SHP77 treated with DMSO at 0.1 percent for 48 hours (cell line): ENCODE results near the gene PRDM16.

Source experiments
- DNase-seq: peaks from one replicate; lab custom pipeline; 2025; lab: John Stamatoyannopoulos, UW

The PRDM16 gene

DNA sequence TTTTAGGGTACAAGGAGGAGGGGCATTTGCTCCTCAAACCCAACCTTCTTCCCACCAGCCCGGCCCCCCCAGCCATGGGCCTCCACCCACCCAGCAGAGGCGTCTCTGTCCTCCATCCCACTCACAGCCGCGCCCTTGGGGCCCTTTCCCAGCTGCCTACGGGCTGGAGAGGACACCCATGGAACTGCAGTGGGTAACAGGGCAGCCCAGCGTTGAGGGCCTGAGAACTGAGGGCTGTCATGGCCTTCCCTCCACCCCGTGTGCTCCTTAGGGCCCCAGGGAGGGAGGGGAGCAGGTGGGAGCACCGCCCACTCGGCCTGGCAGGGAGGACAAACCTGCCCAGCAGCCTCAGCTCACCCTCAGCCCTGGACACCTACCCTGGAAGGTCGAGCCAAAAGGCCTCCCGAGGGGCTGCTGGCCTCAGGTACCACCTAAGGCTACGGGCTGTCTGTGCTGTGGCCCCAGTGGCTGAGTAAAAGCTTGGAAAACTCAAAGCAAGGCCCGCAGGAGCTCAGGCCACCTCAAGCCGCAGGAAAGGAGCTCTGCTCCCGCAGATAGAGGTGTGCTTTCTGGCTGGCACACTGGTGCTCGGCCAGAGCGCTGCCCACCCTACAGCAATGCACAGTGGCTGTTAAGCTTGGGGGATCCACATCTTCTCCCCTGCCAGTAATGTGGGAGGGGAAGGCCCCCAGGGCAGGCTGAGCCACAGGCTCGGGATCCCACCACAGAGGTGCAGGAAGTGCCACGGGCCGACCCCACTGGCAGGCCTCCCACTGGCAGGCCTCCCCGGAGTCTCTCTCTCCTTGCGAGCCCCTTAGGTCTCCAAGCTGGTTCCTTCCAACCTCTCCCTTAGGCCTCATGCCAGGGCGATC is 383.2 kb downstream of the PRDM16 start:
- DNase-seq: no peak

DNA sequence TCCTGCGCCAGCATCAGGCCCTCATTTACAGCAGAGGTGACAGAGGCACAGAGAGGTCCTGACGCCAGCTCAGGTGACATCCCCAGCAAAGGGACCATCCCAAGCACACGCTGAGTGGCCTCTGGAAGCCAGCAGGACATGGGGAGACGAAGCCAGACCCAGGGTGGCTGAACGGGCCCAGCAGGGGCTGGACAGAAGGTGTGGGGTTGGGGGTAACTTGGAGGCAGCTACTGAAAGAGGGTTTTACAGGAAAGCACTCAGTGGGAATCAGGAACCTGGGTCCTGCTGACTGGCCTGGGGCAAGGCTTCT is 383.8 kb downstream of the PRDM16 start:
- no peak for DNase-seq

DNA sequence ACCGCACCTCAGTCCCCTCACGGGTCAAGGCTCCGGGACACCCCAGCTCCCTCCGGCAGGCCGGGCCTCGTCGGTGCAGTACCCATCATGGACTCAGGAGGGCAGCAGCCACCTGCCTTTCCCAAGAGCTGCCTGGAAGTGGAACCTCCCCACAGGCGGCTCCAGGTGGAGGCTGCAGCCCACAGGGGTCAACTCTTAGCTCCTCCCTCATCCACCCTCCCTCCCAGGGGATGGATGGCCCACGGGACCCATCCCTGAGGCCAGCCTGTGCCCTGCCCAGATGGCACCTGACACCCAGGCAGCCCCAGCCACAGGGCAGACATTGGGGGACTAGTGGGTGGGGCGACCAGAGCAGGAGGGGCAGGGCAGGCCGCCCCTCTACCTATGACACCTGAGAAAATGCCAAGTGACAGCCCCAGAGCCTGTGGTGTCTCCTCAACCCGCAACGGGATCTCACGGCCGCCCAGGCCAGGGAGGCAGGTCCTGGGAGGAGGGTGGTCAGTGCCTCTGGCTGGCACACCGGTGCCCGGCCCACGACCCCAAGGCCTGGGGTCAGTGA is 384.3 kb downstream of the PRDM16 start:
- no peak for DNase-seq

DNA sequence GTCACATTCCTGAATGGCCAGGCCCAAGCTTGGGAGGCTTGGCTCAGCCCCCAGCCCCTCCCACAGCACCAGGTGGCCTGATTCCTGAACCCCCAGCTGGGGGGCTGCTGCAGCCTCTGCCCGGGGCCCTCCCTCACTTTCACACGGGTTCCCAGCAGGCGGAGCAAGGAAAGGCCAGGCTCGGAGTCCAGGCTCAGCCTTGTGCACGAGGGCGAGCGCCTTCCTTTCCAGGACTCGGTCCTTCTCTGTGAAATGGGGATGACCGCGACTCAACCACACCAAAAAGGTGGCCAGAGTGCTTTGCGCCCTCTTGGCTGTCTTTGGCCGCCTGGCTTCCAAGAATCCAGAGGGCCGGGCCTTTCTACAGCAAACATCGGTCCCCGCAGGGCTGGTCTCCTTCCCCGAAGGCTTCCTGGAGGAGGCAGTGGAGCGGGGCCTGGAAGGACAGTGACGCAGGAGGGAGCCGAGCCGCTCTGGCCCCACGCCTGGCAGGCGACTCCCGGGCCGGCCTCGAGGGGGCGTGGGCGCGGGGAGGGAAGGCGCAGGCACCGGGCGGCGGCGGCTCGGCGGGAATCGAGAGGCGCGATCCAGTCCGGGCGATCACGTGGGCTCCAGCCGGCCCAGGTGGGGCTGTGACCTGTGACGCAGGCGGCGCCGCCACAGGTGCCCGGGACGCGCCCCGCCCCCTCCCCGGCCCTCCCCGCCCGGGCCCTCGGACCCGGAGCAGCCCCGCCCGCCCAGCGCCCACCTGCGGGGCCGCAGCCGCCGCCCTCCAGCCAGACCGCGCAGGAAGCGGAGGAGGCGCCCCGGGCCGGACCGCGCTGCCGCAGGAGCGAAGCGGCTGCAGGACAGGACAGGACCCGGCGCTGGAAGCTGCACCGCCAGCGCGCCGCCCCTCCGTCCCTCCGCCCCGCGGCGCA is 385.1 kb downstream of the PRDM16 start, which contains the start of gene ARHGEF16:
Gene ARHGEF16, plus strand, starts transcription at position 775 of the 920 bp plus-strand sequence. CDS start 8,420 bp downstream, outside the sequence.
- no peak for DNase-seq

DNA sequence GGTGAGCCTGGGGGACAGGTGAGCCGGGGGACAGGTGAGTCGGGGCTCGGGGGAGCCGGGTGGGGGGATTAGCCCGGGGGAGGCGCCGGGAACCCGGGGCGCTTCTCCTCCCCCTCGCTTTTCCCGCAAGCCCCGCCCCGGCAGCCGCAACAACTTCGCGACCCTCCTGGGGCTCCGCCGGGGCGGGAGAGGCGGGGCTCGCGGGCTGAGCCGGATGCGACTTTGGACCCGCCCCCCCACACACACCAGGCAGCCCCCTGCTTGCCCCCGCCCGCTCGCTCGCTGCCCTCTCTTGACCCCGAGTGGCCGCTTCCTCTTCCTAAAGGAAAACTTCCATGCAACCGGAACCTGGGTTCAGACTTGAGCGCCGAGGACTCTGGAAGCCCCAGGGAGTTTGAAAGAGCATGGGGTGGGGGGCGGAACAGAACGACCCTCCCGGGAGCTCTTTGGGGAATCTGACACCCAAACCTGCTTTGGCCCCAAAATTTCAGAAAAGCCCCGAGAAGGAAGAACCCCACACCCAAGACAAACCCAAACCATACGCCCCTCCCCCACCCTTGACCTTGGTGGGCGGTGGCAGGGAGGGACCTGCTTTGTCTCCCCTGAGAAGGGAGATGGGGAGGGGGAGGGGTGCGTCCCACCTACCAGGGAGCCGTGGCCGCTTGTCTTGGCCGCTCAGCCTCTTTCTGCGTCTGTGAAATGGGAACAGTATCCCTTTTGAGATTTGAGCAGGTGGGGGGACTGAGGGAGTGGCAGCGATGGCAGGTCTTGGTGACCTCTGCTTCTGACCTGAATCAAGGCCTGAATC is 386.0 kb downstream of the PRDM16 start:
- no peak for DNase-seq

DNA sequence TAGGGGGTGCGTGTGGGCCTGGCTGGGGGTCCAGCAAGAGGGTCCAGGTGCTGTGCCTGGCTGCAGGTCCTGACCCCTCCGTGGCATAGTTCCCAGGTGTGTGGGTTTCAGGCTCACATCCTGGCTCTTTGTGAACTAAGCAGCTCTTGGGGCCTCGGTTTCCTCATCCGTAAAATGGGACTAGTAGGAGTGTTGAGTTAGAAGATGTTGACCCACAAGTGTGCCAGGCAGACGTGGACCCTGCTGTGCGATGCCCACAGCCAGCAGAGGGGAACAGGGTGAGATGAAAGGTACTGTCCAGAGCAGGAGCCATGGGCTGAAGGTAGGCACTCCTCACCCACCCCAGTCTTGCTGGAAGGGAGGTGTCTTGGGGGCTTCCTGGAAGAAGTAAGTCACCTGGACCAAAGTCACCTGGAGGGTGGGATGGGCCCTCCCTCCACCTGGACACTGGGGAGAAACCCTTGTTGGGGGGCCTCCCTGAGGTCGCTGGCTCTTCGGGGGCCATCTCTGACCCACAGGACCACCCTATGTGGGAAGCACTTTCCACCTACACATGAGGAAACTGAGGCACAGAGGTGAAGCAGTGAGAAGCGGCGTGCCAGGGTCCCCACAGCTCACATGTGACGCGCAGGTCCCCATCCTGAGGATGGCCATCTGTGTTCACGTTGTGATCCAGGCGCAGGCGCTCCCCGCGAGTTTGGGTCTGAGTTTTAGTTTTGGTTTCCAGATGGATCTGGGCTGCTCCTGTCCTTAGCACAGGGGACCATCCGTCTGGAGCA is 386.9 kb downstream of the PRDM16 start:
- DNase-seq: no peak

DNA sequence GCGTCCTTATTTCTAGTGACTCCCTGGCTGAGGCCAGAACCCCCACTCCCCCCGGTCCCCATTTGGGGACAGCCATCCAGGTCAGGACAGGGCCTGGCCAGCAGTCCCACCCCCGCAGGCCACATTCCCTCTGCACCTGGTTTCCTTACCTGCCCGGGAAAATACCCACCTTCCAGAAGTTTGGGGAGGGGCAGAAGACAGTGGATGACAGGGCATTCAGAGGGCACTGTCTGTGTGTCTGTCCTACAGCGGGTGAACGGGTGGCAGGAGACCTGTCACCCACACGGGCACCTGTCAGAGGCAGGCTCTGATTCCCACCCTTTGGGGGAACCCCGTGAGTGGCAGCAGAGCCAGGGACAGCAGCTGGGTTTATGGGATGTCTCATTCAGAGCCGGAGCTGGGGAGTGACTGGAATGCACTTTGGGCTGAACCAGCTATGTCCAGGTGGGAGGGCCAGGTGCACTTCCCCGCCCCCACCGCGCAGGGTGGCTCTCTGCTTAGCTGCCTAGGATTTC is 387.5 kb downstream of the PRDM16 start:
- no peak for DNase-seq

DNA sequence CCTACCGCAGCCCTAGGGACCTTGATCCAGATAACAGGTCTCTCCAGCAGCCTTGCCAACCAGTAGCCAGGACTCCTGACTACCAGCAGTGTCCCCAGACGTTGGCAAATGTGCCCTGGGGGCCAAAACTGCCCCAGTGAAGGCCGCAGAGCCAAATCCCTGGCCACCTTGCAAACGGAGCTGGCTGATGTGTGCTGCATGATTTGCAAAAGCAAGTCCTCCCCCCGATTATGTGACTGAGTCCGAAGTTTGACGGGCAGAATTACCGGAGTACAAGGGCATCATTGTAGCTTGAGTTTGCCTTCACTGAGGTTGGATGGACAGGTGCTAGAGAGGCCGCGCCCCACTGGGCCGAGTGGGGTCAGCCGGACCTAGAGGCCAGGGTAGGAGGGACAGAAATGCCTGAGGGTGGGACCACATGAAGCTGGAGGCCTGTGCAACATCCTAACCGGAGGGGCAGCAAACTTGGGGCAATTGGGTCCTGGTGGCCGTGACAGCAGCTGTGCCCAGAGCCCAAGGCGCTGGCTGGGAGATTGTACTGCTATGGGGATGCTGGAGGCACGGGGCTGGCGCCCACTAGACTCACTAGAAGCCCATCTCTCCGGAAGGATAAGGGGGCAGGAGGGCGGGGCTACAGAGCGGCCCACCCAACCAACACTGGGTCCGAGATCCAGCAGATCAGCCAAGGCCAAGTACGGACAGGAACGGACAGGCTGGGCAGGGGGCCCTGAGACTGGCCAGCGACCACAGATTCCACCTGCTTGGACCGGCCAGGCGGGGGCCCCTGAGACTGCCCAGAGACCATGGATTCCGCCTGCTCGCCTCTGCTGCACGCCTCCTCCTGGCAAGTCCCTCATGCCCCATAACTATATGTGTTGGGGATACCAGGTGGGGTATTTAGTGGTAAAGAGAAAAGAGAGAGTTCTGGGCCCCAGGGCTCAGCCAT is 388.2 kb downstream of the PRDM16 start:
- DNase-seq: no peak

DNA sequence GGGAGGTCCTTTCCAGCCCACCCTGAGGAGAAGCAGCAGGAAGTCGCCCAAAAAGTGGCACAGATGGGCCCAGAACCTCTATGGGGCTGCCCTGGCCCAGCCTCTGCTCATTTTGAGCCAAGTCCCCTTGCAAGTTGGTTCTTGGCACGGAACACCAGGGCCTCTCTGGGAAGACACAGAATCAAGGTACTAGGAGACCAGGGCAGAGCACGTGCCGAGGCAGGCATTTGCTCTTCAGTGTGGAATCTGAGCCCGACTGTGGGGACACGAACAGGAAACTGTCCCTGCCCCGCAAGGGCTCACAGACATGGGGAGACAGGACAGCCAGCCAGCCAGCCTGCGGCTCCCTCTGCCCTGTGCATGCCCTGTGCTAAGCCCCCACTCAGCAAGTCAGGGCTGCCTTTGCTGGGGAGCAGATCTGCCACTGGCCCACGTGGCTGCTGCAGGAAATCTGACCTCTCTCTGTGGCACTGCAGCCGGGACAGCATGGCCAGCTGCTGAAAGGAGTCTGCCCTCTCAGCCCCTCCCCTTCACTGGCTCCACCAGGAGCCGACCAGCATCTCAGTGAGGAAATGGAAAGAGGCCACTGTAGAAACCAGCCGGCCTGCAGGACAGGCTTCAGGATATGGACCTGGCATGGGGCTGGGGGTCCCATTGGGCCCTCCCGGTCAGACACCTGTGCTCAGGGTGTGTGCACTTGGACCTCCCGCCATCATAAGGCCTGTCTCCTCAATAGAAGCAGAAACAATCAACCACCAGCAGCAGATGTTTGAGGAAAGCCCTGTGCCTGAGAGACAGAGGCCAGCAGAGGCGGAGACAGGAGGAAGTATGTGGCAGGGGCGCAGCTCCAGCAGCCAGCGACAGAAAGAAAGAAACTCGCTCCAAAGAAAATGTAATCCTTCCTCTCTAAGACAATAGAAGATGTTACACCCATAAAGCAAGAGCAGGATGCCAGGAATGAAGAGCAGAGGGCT is 389.2 kb downstream of the PRDM16 start:
- no peak for DNase-seq

DNA sequence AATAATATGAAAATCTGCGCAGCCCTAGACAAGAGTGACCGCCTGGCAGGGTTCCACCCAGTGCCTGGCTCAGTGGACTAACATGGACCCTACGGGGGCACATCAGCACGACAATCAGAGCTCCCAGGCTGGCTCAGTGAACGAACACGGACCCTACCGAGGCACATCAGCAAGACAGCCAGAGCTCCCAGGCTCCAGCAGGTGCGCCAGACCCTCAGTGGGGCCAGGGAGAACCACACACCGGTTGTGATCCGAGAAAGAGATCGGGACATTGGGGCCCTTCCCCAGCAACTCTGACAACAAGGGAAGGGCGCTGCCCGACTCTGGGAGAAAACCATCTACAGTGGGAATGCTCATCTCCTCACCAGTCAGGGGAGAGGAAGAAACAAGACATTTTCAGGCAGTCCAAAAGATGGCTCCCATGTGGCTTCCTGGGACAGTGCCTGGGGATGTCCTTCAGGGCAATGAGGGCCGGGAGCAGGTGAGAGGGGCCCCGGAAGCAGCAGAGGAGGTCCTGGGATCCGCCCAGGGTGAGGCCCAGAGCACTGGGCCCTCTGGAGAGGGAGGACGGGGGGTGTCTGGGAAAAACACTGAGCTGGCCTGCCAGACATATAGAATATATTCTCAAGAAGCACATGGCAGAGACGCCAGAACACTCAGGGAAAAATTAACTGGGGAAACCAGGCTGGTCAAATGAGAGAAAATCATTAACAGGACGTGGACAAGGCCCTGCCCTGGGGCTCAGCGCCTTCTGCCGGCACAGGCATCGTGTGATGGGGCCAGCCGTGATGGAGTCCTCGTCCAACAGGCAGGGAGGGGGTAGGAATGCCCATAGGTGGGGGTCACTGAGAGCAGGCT is 390.3 kb downstream of the PRDM16 start:
- DNase-seq: no peak

DNA sequence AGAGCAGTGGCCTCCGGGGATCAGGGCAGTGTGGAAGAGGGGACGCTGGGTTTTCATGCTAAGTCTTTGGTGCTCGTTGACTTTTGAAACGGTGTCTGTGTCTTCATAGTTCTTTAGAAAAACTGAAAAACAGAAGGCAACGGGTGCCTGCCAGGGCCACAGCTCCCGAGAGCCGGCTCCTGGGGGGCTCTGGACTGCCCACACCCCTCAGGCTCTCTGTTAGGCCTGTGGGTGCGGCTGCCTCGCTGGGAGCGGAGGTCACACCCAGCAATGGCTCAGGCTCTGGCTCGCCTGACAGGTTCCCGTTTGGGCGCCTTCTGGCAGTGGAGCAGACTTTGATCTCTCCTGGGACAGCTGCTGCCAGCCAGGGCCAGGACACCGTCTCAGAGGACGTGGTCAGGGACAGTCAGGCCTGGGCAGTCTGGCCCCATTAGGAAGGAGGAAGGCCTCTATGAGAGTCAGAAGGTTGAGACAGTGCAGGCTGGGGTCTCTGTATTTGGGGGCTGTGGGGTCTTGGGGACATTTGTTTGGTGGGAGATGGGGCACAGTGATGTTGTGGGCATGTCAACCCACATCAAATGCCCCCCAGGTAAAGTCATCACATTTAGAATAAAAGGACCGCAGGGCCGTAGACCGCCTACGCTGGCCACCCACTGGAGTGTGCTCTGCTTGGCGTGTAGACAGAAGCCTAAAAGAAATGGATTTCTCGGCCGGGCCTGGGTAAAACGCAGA is 391.1 kb downstream of the PRDM16 start:
- DNase-seq: no peak

DNA sequence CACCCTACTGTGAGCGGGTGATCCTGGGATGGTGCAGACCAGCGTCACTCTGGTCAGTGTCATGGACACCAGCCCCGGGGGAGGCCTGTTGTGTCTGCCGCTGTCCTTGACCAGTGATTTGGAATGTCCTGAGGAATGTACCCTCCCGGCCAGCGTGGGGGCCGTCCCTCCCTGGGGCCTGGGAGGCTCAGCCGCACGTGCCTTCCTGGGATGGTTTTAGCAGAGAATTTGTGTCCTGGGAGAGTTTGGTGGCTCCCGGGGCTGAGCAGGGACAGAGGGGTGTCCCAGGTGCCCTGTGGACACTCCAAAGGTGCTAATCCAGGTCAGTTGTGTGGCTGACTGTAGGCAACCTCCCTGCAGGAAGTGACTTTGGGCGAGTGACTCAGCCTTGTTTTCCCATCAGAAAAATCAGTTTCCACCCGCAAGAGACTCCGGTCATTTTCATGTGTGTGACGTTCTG is 391.7 kb downstream of the PRDM16 start:
- DNase-seq: no peak

DNA sequence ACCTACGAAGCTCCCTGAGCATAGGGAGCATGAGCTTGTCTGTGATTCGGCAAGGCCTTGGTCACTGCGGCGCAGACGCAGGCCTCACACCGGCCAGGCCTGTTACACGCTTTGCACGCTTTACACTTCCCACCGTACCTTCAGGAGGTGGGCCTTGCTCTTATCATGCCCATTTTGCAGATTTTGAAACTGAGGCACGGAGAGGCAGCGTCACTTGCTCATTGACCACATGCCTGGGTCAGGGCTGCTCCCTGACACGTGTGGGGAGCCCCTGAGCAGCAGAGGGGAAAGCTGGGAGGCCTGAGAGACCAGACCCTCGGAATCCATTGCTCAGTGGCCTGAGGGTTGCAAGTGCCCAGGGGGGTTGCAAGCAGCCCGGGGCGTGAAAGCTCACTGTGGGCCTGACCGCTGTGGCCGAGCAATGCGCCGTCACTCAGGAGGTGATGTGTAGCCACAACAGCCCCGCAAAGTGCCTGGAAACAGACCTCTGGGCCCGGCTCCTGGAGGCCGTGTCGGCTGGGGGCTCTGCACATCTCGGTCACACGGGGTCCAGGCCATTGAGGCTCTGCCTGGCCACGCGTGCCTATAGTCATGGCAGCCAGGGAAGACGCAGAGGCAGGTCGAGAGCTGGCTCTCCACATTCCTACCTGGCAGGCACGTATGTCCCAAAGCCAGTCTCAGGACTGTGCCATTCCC is 392.4 kb downstream of the PRDM16 start:
- no peak for DNase-seq

DNA sequence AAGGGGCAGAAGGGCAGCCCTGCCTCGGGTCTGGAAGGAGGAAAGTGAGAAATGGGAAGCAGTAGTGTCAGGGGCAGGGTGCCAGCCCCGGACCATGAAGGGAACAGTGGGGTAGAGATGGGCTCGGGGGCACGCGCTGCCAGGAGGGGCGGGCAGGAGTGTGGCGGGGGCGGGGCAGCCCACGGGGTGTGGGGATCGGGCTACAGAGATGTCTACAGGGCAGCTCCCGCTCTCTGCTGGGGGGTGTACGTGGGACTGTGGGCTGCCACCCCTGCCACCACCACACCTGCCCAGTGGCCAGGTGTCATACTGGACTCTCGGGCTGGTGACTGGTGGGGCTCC is 392.9 kb downstream of the PRDM16 start:
- no peak for DNase-seq

DNA sequence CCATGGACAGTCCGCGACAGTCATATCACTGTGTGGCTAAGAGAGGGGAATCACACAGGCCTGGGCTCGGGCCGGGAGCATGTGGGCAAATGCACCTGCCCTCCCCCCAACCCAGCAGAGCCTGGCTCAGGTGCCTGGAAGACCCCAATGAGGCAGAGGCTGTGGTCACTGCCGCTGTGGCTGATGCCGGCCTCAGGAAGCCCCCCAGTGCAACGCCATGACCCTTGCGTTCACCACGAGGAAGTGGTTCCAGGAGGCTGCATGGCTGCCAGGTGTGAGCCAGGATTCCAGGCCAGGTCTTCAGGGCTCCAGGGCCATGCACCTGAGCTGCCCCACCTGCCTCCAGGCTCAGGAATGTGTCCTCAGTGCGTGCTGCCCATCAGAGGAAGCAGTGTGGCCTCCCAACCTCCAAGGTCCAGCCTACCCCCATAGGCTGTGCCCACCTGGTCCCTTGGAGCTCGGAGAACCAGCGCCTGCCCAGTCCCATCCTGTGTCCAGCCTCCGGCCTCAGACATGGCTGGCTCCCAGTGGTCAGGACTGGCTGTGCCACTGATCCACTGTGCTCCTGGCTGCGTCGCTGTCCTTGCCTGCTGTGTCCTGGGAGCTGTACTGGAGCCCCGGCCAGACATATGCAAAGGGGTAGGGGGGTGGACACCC is 393.5 kb downstream of the PRDM16 start:
- no peak for DNase-seq

DNA sequence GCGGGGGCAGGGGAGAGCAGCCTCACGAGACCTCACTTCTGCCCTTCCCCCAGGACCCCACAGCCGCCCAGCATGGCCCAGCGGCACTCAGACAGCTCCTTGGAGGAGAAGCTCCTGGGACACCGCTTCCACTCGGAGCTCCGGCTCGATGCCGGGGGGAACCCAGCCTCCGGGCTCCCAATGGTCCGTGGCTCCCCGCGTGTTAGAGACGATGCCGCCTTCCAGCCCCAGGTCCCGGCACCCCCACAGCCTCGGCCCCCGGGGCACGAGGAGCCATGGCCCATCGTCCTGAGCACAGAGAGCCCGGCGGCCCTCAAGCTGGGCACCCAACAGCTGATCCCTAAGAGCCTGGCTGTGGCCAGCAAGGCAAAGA is 394.0 kb downstream of the PRDM16 start:
- DNase-seq: no peak
